K562 (cell line): ENCODE results near the gene MARK3. TPM values are rescaled to one million over a fixed set of nuclear protein-coding genes. Genes with fewer than 3 reads are reported as not detected.

Experiments used
- ATAC-seq: fragments of 200-7000 bp; cut with Tn5 transposase; 3 replicates; pipeline ENCODE4 v1.9.1; 2020; ENCODE audit warnings: moderate library complexity
- BruUV-seq: library from RNA; stranded (reverse); fragments of 400-500 nt; replicated peaks from 2 replicates; lab custom pipeline; 2021; lab: Mats Ljungman, UMichigan
- CTCF ChIA-PET: fragments of 300-600 bp; formaldehyde crosslinking; extraction: SDS; loops from one replicate; lab custom pipeline; 2021; ENCODE audit warnings: low intra/inter-chr PET ratio; lab: Yijun Ruan, JAX
- POLR2A ChIA-PET: fragments of 300-600, 350-650 bp; sonication (Branson Sonifier 250); formaldehyde crosslinking; extraction: SDS; loops from one replicate; lab custom pipeline; 2021; ENCODE audit warnings: antibody characterized with exemption, inconsistent platforms; lab: Yijun Ruan, JAX
- DNase-seq, 4 experiments: peaks; one replicate each; pipeline versions ENCODE4 v3.0.0 to v3.0.0-alpha.2; 2011 to 2018; ENCODE audit warnings: low spot score in 3 of 4, mixed read lengths in 3 of 4; ENCODE audit errors: extremely low read depth in 1 of 4
- FAIRE-seq: peaks from 2 replicates; lab custom pipeline; 2011; peaks lifted over from hg19 to GRCh38; lab: Jason Lieb, UNC
- H2AFZ ChIP-seq: 2 replicates; pipeline ENCODE4 v1.6.0; 2011; ENCODE audit warnings: low read depth, low read length, control low read depth, inconsistent platforms
- H3K27ac ChIP-seq: fragments of 200-600 bp; 3 replicates; pipeline ENCODE4 v1.8.0; 2011; ENCODE audit warnings: low read depth, mild to moderate bottlenecking, control low read depth, inconsistent platforms, low read length, moderate library complexity, mixed read lengths; ENCODE audit errors: extremely low read depth
- H3K27me3 ChIP-seq, 2 experiments: fragments of 300-600 bp in 1 of 2; 2 replicates in 1 of 2; 3 replicates in 1 of 2; pipeline versions ENCODE4 v1.6.0 to v1.8.0; 2011; ENCODE audit warnings: inconsistent platforms in 2 of 2, low read length in 2 of 2, mild to moderate bottlenecking in 1 of 2, mixed read lengths in 1 of 2, moderate library complexity in 1 of 2; ENCODE audit not compliant: control insufficient read depth in 2 of 2, insufficient read depth in 2 of 2
- H3K36me3 ChIP-seq: fragments of 300-600 bp; 3 replicates; pipeline ENCODE4 v1.8.0; 2011; ENCODE audit warnings: mild to moderate bottlenecking, low read length, inconsistent platforms; ENCODE audit not compliant: control insufficient read depth, insufficient read depth
- H3K4me1 ChIP-seq, 2 experiments: fragments of 200-600 bp in 1 of 2; replicated peaks in 1 of 2; 2 replicates in 1 of 2; 3 replicates in 1 of 2; pipeline versions ENCODE4 v1.5.1 to v1.8.0; 2011; ENCODE audit warnings: inconsistent platforms in 2 of 2, low read length in 2 of 2, mild to moderate bottlenecking in 1 of 2, mixed read lengths in 1 of 2, moderate library complexity in 1 of 2; ENCODE audit not compliant: control insufficient read depth in 2 of 2, insufficient read depth in 2 of 2
- H3K4me2 ChIP-seq: 2 replicates; pipeline ENCODE4 v1.6.1; 2011; ENCODE audit warnings: low read length, control low read depth, inconsistent platforms, mixed read lengths; ENCODE audit not compliant: insufficient read depth
- H3K4me3 ChIP-seq: fragments of 200-600 bp; sonication (generic), shearing (Covaris generic); 2 replicates; pipeline ENCODE4 v1.5.1; 2016; ENCODE audit warnings: control low read depth, inconsistent platforms
- H3K79me2 ChIP-seq: fragments of 200-600 bp; 3 replicates; pipeline ENCODE4 v1.8.0; 2011; ENCODE audit warnings: low read length, inconsistent platforms; ENCODE audit not compliant: control insufficient read depth, insufficient read depth
- H3K9ac ChIP-seq, 2 experiments: 2 replicates each; pipeline versions ENCODE4 v1.6.0 to v1.6.1; 2011; ENCODE audit warnings: low read depth in 2 of 2, low read length in 2 of 2, control low read depth in 1 of 2, inconsistent platforms in 1 of 2, mild to moderate bottlenecking in 1 of 2, mixed read lengths in 1 of 2; ENCODE audit not compliant: insufficient read depth in 1 of 2
- H3K9me1 ChIP-seq: one replicate; pipeline ENCODE4 v1.6.0; 2011; ENCODE audit warnings: inconsistent platforms, mild to moderate bottlenecking, low read length, moderate library complexity; ENCODE audit not compliant: control insufficient read depth, insufficient read depth
- H3K9me3 ChIP-seq: replicated peaks from 2 replicates; pipeline ENCODE4 v1.5.1; 2011; ENCODE audit warnings: low read depth, low read length, inconsistent platforms; ENCODE audit not compliant: control insufficient read depth, insufficient read depth
- H4K20me1 ChIP-seq: replicated peaks from 2 replicates; pipeline ENCODE4 v1.6.1; 2011; ENCODE audit warnings: low read length, inconsistent platforms, mixed read lengths; ENCODE audit not compliant: control insufficient read depth, insufficient read depth
- FOXP1 ChIP-seq: sonication (generic); formaldehyde crosslinking; IDR thresholded peaks from 2 replicates; pipeline ENCODE4 v1.8.0; 2022; ENCODE audit warnings: mild to moderate bottlenecking, missing genetic modification reagents
- PML ChIP-seq: IDR thresholded peaks from 2 replicates; pipeline ENCODE4 v1.6.1; 2012; ENCODE audit warnings: low read length, inconsistent platforms
- RBM17 ChIP-seq: fragments of 200-400 bp; formaldehyde crosslinking; IDR thresholded peaks from 2 replicates; pipeline ENCODE4 v1.6.1; 2017; ENCODE audit warnings: low read depth, mild to moderate bottlenecking, low read length, borderline replicate concordance
- SMAD3 ChIP-seq: fragments of 450-650 bp; formaldehyde crosslinking; conservative IDR thresholded peaks from 2 replicates; pipeline ENCODE4 v1.4.0; 2020; ENCODE audit warnings: mild to moderate bottlenecking
- WGBS: fragments of 100-300 bp; shearing (Covaris generic); methylation state at CpG from one replicate; pipeline ENCODE4 v1.1.6; 2016; ENCODE audit warnings: low coverage, mixed read lengths; ENCODE audit not compliant: insufficient coverage; ENCODE audit errors: missing lambda C conversion rate; 5-methylcytosine and 5-hydroxymethylcytosine counted together
- in situ Hi-C: fragments of 300-500 bp; cut with MboI; formaldehyde crosslinking; loops from 4 replicates; pipeline ENCODE4 v1.15.0; 2018; ENCODE audit warnings: inconsistent platforms, mixed read lengths
- intact Hi-C: fragments of 100-400 bp; cut with micrococcal nuclease; formaldehyde crosslinking; loops from 2 replicates; pipeline ENCODE4 v1.14.2; 2022
- polyA plus RNA-seq, 8 experiments: library from polyadenylated mRNA; depleted of rRNA in 4 of 8; stranded (reverse) in 5 of 8; unstranded in 3 of 8; fragments of >200 nt; fragmentation: Nextera tagmentation in 2 of 8; fragmentation: Illumina TruSeq in 1 of 8; extraction: Ambion mirVana in 2 of 8; extraction: Trizol in 1 of 8; gene quantifications; 2 replicates each; pipeline versions ENCODE4 v1.2.1 to v1.2.3, GENCODE V29; 2011 to 2014; ENCODE audit warnings: inconsistent platforms in 1 of 8, missing spikeins in 1 of 8
- total RNA-seq, 7 experiments: library from RNA; depleted of rRNA in 6 of 7; stranded (reverse); fragments of >200 nt in 6 of 7; fragmentation: Illumina TruSeq in 2 of 7; extraction: Trizol in 2 of 7; gene quantifications; 2 replicates each; pipeline versions ENCODE4 v1.2.1 to v1.2.3, GENCODE V29; 2011 to 2021; ENCODE audit warnings: low replicate concordance in 1 of 7
- TF ChIP-seq, protein P1 (sequence below): IDR thresholded peaks from 3 replicates; pipeline ENCODE4 v1.6.1; 2011; ENCODE audit warnings: borderline replicate concordance, mild to moderate bottlenecking, moderate library complexity; ENCODE audit not compliant: insufficient read length; ENCODE audit errors: extremely low read depth

MARK3 gene
- total and polyA plus RNA-seq, 9 of the 15 experiments (the other 6 are each of a cell fraction or from before 2014, with no cell fraction given), result 10.1 to 68.7 (median 56.3) TPM

DNA sequence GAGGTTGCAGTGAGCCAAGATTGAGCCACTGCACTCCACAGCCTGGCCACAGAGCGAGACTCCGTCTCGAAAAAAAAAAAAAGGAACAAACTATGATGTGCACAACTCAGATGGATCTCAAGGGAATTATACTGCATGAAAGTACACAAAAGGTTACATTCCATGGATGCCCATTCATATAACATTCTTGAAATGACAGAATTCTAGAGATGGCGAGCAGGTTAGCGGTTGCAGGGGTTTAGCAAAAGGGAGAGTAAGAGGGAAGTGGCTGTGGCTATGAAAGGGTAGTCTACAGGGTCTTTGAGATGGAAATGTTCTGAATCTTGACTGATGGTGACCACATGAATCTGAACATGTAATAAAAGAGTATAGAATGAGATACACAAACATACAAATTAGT lies 87.7 kb downstream of the MARK3 start:
- CTCF ChIA-PET, result no interaction called here

More for the DNA sequence above, 87.7 kb downstream of the MARK3 start:
- Histone ChIP-seq H3K79me2 (no peaks in the 10 kb centered on the region), H3K27ac (no peak overlapping the region), H4K20me1 (no peaks in the 10 kb centered on the region), H3K4me2 (no peak overlapping the region), H3K4me3 (no peak overlapping the region), H3K9me1 (no peaks in the 10 kb centered on the region), H3K9me3 (no peaks in the 10 kb centered on the region), H3K36me3 (peaks cover 69% of the 10 kb centered on the region), H3K27me3 (no peaks in the 10 kb centered on the region), H3K4me1 (no peaks in the 10 kb centered on the region; a peak in 1 of 5 replicates), H2AFZ (no peak overlapping the region), H3K9ac (no peak overlapping the region)
- no peak for FAIRE-seq
- WGBS, result 100% methylated on average over 2 of the region's 5 CpGs
- ATAC-seq, result no peak
- POLR2A ChIA-PET, result no interaction called here
- no peak for TF ChIP-seq SMAD3 (CRISPR knock-in tag)
- TF ChIP-seq PML, result no peak
- no peak for TF ChIP-seq FOXP1 (CRISPR knock-in tag)
- TF ChIP-seq, protein P1, sequence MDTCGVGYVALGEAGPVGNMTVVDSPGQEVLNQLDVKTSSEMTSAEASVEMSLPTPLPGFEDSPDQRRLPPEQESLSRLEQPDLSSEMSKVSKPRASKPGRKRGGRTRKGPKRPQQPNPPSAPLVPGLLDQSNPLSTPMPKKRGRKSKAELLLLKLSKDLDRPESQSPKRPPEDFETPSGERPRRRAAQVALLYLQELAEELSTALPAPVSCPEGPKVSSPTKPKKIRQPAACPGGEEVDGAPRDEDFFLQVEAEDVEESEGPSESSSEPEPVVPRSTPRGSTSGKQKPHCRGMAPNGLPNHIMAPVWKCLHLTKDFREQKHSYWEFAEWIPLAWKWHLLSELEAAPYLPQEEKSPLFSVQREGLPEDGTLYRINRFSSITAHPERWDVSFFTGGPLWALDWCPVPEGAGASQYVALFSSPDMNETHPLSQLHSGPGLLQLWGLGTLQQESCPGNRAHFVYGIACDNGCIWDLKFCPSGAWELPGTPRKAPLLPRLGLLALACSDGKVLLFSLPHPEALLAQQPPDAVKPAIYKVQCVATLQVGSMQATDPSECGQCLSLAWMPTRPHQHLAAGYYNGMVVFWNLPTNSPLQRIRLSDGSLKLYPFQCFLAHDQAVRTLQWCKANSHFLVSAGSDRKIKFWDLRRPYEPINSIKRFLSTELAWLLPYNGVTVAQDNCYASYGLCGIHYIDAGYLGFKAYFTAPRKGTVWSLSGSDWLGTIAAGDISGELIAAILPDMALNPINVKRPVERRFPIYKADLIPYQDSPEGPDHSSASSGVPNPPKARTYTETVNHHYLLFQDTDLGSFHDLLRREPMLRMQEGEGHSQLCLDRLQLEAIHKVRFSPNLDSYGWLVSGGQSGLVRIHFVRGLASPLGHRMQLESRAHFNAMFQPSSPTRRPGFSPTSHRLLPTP, result no peak
- no peak for TF ChIP-seq RBM17
- in situ Hi-C loops, result no loop called here
- intact Hi-C loops, result no loop called here
- BruUV-seq, result no TSS peak
- no peak for DNase-seq
